UCSD-AML1 (cell line): ENCODE measurements around the gene HPD.
A peak's percentile ranks its signal among the peaks of the same experiment; 100 is the strongest.
"Not testable (repeated sequence)": the region's sequence is repeated elsewhere in the genome, so short reads cannot be mapped to it uniquely, and the experiment has no call there.

Experiments
- DNase-seq: peaks from one replicate; lab custom pipeline; 2025; ENCODE audit not compliant: unreplicated experiment; lab: John Stamatoyannopoulos, UW

Gene HPD

GRCh38 chr12:121866331-121866730, 7.7 kb upstream of the HPD start:
- DNase-seq: no peak

GRCh38 chr12:121861636-121862254, 3.1 kb upstream of the HPD start:
- no peak for DNase-seq

- not testable (repeated sequence) for DNase-seq
These were observed 2.0 kb upstream of the HPD start for GRCh38 chr12:121860699-121861098.

GRCh38 chr12:121860257-121860656, 1.6 kb upstream of the HPD start:
- DNase-seq: no peak

DNA sequence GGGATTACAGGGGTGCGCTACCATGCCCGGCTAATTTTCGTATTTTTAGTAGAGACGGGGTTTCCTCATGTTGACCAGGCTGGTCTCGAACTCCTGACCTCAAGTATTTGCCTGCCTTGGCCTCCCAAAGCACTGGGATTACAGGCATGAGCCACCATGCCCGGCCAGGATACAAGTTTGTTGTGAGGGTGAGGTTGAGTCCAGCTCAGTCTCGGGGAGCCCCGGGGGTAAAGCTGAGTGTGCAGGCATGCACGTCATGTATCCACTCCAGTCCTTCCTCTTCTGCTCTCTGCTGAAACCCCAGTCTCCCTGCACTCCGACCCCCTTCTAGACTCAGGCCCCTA, 369 bp downstream of the HPD start:
- no peak for DNase-seq

GRCh38 chr12:121857322-121858246, 1.1 kb downstream of the HPD start:
- no peak for DNase-seq

DNA sequence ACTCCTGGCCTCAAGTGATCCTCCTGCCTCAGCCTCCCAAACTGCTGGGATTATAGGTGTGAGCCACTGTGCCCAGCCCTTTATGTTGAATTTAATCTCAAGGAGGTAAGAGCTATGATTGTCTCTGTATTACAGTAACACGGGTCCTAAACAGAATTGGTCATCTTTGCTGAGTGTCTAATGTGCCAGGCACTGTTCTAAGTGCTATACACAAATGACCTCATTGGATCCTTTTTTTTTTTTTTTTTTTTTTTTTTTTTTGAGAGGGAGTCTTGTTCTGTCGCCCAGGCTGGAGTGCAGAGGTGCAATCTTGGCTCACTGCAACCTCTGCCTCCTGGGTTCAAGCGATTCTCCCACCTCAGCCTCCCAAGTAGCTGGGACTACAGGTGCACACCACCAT, 6.3 kb downstream of the HPD start:
- DNase-seq: not testable (repeated sequence)

DNA sequence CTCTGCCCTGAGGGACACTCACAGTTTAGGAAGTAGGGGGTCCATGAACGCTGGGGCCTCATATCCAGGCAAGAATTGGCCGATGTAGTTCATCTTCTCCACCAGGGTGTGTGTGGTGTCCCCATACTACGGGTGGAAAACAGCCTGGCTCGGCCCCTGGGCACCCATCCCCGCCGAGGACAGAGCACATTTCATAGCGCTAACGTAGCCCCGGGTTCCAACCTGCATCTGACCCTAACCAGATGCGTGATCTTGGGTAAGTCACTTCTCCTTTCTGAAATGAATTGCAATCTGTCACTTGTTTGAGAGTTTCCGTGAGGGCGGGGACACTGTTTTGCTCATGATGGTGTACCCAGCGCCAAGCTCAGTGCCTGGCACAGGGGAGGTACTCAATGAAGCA, 9.0 kb downstream of the HPD start:
- DNase-seq: no peak

DNA sequence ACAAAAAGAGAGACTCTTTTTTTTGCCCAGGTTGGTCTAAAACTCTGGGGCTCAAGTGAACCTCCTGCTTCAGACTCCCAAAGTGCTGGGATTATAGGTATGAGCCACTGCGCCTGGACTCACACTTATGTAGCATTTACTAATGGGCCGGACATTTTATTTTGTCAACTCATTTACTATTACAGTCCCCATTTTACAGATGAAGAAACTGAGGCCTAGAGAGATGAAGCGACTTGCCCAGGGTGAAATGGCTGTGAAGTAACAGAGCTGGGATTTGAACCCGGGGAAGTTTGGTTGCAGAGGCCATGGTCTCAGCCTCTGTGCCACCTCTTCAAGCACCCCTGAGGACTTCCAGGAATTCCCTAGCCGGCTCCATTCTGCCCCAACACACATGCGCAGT, 9.4 kb downstream of the HPD start:
- no peak for DNase-seq

GRCh38 chr12:121845701-121846100, 13.0 kb downstream of the HPD start:
- DNase-seq: no peak

- no peak for DNase-seq
These were observed 15.2 kb downstream of the HPD start for GRCh38 chr12:121843236-121843982.

DNA sequence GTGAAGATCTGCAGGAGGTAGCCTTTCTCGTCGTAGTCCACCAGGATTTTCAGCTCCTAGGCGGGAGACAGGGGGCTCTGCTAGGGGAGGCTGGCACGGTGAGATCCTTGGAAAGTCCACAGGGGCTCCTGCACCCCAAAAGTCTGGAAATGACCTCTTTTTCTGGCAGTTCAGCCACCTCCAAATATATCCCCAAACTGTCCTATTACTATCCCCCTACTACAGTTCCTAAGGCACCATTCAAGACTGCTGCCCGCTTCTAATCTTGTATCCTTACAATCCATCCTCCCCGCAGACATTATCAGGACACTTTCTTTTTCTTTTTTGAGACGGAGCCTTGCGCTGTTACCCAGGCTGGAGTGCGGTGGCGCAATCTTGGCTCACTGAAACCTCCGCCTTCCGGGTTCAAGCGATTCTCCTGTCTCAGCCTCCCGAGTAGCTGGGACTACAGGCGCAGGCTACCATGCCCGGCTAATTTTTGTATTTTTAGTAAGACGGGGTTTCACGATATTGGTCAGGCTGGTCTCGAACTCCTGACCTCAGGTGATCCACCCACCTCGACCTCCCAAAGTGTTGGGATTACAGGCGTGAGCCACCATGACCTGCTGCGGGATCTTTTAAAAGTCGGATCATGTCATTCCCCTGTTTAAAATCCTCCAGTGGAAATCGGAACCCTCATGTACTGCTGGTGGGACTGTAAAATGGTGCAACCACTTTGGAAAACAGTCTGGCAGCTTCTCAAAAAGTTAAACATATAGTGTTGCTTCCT, 18.5 kb downstream of the HPD start:
- no peak for DNase-seq

DNA sequence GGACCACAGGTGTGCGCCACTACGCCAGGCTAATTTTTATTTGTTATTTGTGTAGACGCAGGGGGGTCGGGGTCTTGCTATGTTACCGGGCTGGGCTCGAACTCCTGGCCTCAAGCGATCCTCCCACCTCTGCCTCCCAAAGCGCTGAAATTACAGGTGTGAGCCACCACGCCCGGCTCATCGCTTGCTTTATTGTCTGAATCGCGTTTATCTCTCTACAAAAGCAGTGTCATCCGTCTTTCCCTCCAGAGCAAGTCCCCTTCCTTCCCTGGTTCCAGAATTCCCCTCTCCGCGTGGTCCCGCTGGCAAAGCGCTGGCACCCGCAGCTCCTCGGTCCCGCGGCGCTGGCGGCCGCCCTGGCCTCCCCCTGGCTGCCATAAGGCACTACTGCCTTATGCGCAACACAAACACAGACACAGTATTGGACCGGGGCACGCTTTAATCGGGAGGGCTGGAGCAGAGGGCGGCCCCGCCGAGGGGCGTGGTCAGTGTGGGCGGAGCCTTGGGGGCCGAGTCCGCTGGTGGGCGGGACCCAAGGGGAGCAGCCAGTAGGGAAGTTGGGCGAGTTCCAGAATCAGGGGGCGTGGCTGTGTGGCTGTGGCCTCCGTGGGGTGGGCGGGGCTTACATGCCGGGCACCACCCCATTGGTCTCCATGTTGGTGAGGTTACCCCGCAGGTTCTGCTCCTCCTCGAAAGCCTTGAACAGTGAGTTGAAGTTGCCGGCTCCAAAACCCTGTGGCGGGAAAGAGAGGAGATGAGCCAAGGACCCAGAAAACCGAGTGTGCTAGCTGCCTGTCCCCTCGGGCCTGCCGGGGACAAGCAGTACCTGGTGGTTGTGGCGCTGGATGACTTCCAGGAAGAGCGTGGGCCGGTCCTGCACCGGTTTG, 19.3 kb downstream of the HPD start:
- DNase-seq: peak; percentile 99

GRCh38 chr12:121838126-121838525, 20.5 kb downstream of the HPD start:
- DNase-seq: no peak

DNA sequence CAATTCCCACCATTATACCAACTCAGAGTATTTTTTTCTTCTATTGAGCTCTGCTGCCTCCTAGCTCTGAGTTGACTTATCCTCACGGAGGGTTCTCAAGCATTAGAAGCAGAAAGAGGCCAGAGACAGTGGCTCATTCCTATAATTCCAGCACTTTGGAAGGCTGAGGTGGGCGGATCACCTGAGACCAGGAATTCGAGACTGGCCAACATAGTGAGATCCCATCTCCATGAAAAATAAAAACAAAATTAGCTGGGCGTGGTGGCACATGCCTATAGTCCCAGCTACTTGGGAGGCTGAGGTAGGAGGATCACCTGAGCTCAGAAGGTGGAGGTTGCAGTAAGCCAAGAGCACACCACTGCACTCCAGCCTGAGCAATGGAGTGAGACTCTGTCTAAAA, 21.0 kb downstream of the HPD start:
- no peak for DNase-seq

GRCh38 chr12:121831571-121832245, 27.0 kb downstream of the HPD start:
- DNase-seq: no peak

GRCh38 chr12:121830588-121831265, 27.9 kb downstream of the HPD start:
- DNase-seq: no peak

DNA sequence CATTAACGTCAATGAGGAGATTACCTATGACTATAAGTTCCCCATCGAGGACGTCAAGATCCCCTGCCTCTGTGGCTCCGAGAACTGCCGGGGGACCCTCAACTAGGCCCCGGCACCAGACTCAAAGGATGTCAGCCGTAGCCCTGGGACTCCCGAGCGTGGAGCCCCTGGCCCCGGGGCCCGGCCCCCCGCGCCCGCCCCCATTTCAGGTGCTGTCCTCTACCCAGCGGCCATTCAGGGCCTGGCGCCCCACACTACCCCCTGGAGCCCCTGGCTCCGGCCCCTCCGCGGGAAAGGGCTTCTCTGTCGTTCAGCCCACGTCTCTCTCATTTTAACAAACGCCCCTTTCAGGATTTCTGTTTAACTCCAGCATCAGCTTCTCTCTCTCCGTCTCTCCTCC, 28.5 kb downstream of the HPD start:
- DNase-seq: no peak
